Epithelial cell of prostate (primary cell): Measurements from ENCODE around the gene SLC7A5.

ENCODE experiments used
- DNase-seq: peaks from one replicate; pipeline ENCODE4 v3.0.0-alpha.2; 2011; ENCODE audit warnings: low read depth, low spot score
- H3K27ac ChIP-seq: fragments of 450-650 bp; 2 replicates; pipeline ENCODE4 v1.5.1; 2017; ENCODE audit warnings: mild to moderate bottlenecking

Gene SLC7A5

DNA sequence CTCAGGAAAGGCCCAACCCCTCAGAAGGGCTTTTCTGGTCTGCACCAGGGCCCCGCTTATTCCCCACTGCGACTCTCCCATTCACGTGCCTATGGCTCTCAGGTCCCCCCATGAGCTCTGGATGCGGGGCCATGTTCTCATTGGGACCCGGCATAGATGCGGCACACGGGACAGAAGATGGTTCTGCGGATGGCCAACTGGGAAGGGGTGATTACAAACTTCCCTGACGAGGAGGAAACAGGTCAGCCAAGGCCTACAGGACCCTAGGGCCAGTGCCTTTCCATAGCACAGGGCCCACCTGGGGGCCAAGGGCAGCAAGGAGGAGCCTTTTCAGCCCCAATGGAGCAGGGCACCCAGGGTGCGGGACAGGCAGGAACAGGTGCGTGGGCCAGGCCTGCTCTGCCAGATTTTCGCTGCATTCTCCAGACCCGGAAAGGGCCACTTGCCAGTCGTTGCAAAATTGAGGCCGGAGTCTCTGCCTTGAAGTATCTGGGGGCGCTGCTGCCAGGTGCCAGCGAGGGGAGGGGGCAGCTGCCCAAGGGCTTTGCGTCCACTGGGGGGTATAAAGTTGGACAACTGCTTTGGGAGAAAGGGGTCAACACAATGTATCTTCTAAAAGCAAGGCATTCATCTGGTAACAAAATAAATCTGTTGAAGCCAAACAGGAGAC lies 20.5 kb downstream of the SLC7A5 start:
- H3K27ac ChIP-seq = peak overlapping the region; percentile 16
- no peak for DNase-seq

DNA sequence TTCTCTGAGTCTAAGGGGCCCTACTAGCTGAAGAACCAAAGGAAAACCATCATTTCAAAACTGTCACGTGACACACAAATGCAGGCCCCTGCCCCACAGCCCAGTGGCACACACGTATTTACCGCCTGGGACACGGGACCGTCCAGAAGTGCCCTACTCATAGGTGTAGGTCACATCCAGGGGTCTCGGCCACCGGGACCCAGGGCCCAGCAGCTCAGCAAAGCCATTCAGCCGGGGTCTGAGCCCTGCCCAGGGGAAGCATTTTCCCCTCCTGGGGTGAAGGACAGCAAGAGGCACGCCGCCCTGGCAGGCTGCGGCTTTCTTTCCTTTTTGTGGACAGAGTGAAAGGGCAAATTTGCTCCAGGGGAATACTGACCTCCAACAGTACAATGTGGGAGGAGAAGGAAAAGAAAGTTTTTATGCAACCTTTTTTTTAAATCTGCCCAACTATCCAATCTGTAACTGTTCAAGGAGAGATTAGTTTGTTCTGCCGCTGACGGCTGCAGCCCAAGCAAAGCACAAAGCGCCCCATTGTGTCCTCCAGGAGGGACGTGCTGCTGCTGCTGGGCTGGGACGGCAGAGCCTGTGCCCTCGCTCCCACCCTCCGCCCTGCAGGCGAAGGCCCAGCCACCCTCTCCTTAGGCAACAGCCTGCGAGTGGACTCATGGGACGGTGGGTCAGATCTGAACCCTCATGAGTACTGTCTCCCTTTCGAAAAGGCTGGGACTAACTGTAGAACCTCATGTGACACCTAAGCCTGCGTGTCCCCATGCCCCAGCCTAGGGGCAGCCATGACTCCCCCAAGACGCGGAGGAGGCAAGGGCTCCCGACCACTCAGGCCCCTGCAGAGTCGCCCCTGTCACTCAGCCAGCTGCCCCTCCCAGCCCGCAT lies 21.3 kb downstream of the SLC7A5 start:
- H3K27ac ChIP-seq = peak overlapping the region; percentile 16
- DNase-seq = no peak

DNA sequence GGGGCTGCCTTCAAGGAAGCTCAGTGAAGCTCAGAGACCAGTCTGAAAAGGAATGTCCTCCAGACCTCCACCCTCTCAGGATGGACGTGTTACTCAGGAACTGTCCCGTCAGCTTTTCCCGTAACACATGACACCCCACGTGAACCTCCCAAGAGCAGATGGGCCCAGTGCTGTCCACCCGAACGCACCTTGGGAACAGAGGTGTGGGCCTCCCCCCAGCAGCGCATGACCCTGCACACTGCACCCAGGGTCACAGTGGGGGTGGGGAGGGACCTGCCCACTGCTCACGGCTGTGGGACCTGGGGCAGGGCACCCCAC lies 21.9 kb downstream of the SLC7A5 start:
- peak overlapping the region; percentile 16 for H3K27ac ChIP-seq
- DNase-seq = no peak

DNA sequence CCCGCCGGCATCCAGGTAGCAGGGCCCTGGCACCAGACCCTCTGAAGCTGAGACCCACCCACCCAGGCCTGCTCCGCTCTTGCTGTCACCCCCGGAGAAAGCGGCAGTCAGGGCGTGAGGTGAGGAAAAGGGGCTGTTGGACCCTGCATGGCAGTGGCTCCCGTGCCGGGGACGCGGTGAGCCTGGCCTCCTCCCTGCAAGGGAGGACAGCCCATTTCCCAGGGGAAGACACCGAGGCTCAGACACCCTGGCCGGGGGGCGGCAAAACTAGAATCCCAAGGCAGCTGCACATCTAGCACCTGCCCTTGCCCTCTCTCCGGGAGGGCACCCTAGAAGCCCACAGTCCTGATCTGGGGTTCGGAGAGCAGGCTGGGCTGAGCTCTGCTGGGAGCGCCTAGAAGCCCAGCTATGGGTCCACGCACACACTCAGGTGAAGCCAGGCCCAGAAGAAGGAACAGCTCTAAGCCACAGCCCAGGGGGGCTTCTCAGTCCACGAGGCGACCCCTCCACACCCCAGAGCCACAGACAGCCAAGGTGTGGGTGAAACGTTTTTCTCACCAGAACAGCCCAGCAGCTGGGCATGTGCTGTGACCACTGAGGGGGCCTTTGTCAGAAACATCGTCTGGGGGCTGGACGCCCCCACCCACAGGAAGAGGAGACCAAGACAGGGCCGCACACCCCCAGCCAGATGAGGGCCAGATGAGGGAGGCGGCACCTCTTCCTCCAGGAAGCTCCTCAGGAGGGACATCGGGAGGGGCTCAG lies 22.4 kb downstream of the SLC7A5 start:
- peak overlapping the region; percentile 16 for H3K27ac ChIP-seq
- no peak for DNase-seq

DNA sequence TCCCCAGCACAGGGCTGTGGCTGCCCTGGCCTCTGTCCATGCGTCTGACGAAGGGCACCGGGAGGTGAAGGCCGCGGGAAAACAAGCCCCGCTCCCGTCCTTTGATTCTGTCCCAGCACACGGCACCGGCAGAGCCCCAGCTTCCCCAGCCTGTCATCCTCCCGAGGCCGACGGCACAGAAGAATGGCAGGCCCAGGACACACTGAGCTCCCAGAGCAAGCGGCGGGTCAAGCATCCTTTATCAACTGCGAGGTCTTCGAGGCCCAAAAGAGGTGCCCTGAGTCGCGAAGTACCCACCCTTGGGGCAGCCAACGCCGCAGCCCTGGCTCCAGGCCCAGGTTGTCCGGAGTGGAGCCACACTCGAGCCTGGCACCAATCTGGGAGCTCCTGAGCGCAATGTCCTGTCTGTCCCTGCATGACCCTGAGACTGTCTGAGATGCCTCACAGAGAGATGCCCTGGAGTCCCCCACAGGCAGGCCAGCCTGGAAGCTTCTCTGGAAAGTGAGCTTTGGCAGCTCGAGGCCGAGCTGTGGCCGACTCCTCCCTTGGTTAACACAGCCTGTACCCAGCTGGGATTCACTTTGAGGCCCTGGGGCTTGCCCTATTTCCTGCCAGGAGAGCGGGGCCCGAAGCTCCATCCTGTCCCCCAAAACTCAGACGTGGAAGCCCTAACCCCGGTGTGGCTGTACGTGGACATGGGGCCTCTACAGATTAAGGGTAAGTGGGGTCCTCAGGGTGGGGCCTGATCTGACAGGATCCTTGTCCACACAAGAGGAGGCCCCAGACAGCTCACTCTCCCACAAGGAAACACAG lies 23.3 kb downstream of the SLC7A5 start:
- DNase-seq = no peak
- no peak overlapping the region for H3K27ac ChIP-seq

DNA sequence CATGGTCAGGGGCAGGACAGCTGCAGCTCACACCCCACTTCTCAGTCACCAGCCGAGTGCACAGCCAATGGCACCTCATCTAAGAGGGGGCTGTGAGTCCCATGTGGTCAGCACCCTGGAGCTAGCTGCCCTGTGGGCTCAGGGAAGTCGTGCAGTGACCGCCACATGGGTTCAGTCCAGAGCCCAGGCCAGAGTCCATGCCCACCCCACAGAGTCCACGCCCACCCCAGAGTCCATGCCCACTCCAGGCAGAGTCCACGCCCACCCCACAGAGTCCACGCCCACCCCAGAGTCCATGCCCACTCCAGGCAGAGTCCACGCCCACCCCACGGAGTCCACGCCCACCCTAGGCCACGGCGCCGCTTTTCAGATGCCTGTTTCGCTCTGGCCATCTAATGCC lies 24.1 kb downstream of the SLC7A5 start:
- no peak overlapping the region for H3K27ac ChIP-seq

DNA sequence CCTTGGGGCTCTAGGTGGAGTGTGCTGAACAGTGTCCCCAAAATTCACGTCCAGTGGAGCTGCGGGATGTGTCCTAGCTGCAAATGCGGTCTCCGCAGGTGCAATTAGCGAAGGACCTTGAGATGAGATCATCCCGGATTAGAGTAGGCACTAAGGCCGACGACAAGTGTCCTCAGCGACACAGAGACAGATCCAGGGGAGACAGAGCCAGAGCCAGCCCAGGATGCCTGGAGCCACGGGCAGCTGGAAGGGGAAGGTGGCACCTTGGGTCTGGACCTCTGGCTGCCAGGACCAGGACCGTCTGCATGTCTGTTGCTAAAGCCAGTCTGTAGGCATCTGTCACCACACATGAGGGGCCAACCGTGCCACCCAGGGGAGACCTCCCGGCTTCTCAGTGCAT lies 24.5 kb downstream of the SLC7A5 start:
- DNase-seq = no peak
- peak overlapping the region; percentile 14 for H3K27ac ChIP-seq

More for the DNA sequence above, 24.1 kb downstream of the SLC7A5 start:
- DNase-seq = no peak

DNA sequence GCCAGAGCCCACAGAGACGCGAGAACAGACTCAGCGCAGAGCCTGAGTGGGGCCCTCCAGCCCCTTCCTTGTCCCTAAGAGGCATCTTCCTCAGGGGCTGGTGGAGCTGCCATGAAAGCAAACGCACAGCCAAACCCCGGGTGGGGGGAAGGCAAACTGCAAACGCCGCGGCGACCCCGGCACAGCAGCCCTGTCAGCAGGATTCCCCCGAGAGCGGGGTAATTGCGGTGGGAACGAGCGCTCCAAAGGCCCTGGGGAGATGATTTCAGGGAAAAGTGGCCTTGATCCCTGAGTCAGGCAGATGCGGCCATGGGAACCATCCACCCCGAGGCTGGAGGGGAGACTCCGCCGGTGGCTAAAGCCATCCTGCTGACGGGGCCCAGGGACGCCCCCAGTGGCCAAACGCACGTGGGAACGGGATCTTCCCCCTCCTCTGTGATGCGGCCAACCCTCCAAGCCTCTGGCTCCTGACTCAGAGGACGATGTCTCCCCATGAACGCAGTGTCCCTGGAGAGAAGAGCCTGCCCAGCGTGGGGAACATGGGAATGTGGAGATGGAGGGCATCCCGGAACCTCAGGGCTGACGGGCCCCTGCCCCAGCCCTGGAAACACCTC lies 25.1 kb downstream of the SLC7A5 start:
- peak overlapping the region; percentile 14 for H3K27ac ChIP-seq

DNA sequence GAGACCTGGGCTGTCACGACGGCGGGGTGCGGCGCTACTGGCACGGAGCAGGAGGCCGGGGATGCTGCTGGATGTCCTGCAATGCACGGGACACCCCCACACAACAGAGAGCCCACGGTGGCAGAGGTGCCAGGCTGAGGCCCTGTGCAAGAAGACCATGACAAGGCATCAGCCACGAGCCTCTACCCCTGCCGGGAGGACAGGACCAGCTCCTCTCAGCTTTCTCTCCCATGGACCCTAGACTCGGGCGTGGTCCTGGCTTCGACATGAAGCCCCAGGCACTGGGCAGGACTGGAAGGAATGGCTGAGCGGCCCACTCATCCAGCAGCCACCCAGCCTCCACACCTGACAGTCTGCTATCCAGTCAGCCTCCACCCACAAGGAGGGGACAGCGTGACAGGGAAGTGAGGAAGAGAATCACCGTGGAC lies 25.6 kb downstream of the SLC7A5 start:
- H3K27ac ChIP-seq = peak overlapping the region; percentile 14
- DNase-seq = no peak

More for the DNA sequence above, 25.1 kb downstream of the SLC7A5 start:
- DNase-seq = no peak

DNA sequence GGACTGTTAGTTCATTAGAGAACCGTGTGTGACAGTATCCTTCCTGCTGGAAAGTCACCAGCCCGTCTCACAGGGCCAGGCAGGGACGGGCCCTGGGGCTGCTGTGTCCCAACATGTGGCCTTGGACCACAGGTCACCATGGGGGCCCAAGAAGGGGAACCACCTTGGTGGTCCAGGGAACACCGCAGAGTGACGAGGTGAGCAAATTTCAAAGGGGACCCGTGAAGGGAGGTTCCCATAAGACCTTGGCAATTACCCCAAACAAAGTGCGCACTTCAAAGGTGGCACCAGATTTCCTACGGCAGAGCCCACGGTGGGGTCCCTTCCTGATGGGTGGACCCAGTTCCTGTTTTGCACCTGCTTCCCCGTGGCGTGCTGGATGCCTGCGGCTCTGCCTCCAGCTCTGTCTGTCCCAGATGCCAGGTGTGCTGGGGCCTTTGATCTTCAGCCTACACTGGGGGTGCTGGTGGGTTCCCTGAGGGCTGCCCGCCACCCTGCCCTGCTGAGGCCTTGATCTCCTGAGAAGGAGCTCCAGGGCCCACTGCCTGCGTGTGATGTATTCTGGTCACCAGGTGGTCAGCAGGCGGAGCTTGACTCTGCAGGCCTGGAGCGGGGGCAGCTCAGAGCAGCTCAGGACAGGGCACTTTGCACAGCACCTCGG lies 27.0 kb downstream of the SLC7A5 start:
- no peak for DNase-seq
- peak overlapping the region; percentile 56 for H3K27ac ChIP-seq

DNA sequence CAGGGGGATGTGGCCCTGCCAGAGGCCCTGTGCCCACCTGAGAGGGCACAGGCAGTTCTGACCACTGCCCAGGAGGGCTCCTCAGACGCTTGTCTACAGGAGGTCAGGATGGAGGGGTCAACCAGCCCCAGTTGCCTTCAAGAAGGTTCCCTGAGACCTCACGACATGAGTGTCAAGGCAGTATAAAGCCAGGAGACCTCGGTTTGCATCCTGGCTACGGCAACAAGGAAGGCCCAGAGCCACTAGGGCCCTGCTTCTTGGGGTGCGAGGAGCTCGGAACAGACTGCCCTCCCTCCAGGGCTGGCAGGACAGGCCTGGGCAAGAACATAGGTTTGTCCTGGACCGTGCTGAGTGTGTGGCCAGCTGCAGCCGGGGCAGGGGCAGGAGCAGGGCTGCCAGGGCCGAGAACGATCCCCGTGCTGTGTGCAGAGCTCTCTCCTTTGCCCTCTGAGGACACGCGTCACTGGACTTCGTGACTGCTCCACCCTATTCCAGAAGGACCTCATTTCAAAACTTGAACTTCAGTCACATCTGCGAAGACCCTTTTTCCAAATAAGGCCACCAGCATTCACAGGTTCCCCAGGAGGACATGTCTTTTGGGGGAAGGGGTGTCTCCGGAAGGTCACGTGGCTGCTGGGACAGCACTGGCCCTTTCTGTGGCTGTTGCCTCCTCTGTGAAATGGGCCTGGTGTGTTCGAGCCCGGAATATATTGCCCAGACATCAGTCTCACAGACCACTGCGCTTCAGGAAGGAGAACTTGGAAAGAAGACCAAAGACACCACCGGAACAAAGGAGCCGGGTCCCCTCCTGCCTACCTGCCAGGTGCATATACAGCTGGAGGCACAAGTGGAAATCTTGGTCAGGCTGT lies 27.7 kb downstream of the SLC7A5 start:
- H3K27ac ChIP-seq = peak overlapping the region; percentile 56

DNA sequence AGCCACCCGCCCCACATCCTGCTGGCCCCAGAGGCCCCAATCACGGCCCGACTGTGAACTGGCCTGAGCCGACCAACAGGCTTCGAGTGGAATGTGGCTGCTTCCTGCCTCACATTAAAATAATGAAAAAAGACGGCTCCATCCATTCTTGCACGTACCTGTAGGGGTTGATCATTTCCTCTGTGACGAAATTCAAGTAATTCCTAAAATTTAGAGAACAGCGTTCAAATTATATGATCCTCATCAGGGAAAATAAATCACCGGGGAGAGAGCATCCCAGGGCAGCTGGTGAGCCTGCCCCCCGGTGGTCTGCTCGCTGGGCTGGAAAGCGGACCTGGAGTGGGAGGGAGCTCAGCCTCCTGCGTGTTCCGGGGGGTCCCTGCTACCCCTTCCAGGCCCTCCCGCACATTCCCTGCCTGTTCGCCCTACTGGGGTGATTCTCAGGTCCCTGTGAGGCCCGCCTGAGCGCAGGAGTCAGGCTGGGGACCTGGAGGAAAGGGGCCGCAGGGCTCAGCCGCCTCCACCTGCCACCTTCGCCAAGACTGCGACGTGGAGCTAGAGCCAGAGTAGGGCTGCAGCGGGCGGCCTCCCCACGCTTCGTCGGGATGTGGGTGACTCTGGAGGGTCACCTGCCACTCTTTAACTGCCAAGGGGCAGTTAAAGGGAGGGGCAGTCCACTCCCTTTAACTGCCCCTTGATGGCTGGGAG lies 28.9 kb downstream of the SLC7A5 start:
- peak overlapping the region; percentile 56 for H3K27ac ChIP-seq
- no peak for DNase-seq

More for the DNA sequence above, 27.7 kb downstream of the SLC7A5 start:
- DNase-seq = no peak

DNA sequence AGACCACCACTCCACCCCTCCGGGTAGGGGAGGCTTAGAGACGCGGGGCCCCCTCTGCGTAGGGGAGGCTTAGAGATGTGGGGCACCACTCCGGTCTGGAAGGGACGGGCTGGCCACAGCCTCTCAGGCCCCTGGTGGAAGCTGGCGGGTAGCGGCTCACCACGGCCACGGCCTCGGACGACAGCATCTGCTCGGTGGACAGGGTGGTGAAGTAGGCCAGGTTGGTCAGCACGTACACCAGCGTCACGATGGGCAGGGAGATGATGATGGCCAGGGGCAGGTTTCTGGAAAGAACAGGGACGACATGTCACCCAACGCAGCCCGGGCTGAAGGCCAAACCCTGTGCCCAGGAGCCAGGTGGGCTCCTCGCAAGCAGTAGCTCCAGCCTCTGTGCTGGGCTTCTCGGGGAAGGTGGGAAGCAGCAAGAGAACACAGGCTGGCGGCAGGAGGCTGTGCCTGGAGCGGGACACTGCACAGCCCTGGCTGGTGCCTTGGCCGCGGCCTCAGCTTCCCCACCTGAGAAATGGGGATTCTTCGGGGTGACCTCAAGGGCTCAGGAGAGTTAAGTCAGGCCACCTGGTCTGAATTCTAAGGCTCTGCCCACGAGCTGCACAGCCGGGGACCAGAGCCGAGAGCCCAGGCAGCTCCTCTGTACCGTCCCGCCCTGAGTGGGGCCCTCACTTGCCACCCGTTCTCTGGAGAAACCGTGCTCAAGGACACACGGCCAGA lies 29.6 kb downstream of the SLC7A5 start:
- no peak for DNase-seq
- H3K27ac ChIP-seq = peak overlapping the region; percentile 56

DNA sequence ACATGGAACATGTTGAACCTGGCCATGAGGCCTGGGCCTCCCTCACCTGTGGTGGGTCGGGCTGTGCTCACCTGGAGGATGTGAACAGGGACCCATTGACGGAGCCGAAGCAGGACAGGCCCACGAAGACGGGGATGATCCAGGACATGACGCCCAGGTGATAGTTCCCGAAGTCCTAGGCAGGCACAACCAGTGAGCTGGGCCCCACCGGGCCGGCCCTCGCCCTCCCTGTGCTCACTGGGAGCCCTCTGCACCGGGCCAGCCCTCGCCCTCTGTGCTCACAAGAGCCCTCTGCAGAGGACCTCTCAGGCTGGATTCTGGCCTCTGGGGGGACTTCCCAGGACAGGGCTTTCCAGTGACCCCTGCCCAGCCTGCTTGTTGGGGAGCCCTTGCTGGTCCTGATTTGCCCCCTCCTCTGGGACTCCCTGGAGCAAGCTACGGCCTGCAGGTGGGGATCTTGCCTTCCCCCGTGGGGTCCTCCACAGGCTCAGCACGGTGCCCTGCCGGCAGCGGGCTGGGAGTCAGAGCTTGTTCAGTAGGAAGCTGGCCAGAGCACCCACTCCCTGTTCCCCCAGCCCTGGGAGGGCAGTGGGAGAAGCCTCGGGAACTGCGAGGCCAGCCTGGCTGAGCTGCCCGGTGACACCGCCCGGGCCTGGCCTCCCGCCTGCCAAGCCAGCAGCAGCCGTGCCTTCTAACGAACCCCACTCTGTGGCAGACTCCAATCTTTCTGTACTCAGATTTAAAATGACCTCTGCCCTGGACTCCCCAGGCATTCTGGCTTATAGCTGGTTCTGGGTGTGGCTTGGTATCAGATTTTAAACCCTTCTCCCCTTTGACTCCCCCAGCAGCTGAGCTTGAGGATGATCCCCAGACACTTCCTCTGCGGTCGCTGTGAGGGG lies 30.4 kb downstream of the SLC7A5 start:
- H3K27ac ChIP-seq = peak overlapping the region; percentile 56
- no peak for DNase-seq

DNA sequence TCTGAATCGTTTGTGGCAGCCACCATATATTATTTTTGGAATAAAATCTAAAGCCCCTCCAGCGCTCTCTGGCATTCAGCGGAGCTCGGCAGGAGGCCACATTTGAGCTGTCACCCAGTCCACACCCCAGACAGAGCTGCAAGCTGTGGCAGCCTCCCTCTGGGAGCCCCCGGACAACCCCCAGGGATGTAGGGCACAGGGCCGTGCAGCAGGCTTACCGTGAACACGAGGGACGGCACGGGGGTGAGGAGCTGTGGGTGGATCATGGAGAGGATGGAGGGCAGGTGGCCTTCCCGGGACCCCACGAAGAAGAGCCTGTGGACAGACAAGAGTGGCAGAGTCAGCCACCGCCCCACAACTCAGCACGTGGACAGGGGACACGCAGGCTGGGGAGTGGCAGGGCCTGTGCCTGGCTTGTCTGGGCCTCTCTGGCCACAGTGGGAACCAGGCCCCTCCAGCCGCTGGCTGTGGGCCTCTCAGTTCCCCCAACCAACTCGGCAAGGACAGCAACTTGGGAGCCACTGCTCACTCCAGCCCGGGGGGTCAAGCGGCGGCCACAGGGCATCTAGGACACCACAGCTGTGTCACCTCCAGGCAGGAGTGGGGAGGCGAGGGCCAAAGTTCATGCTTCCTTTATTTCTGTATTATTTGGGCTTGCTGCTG lies 31.5 kb downstream of the SLC7A5 start:
- H3K27ac ChIP-seq = peak overlapping the region; percentile 56
- DNase-seq = no peak
